Measurements from ENCODE around the gene COL1A1.

GRCh38 chr17:50218771-50219315 lies 17.4 kb upstream of the COL1A1 start:
- TF ChIP-seq CTCF (IDR thresholded peaks at IDR 0.05) (no peak), POLR2A (IDR thresholded peaks at IDR 0.05) (no peak)
